NCI-H748 treated with DMSO at 0.1 percent for 48 hours (cell line): ENCODE measurements around the gene USP13.
A peak's percentile ranks its signal among the peaks of the same experiment; 100 is the strongest.
"Not testable (repeated sequence)": the region's sequence is repeated elsewhere in the genome, so short reads cannot be mapped to it uniquely, and the experiment has no call there.

Source experiments
- DNase-seq: peaks from one replicate; lab custom pipeline; 2025; lab: John Stamatoyannopoulos, UW

The USP13 gene

GRCh38 chr3:179652447-179653095 lies at the start of gene USP13:
TSS of gene USP13 (plus strand) at chr3:179653040. CDS start at chr3:179653226, 186 bp downstream.
- DNase-seq = peak; percentile 33

DNA sequence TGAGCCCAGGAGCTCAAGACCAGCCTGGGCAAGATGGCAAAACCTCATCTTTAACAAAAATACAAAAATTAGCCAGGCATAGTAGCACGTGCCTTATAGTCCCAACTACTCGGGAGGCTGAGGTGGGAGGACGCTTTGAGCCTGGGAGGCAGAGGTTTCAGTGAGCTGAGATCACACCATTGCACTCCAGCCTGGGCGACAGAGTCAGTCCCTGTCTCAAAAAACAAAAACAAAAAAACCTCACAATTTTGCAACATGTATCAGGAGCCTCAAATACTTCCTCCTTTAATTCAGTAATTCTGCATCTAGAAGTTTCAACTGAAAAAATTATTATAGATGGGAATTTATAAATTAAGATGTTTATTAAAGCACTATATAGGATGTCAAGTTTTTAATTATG lies 49.5 kb upstream of the USP13 start:
- no peak for DNase-seq

DNA sequence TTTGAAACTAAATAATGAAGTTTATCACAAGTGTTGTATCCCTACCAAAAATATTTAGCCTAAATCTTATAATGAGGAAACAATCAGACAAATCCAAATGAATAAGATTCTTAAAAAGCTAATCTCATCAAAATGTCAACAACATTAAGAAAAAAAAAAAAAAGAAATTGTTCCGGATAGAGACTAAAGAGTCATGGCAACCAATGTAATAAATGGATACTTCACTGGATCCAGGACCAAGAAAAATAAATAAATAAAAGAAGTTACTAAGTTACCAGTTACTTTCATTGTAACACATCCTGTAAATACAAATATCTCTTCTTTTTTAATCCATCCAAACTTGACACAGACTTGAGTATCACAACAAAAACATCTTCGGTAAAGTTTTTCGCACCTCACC lies 49.0 kb upstream of the USP13 start:
- no peak for DNase-seq

GRCh38 chr3:179604321-179605078 lies 48.3 kb upstream of the USP13 start, which contains the start of the genes MRPL47 and NDUFB5:
TSS of gene MRPL47 (minus strand) at chr3:179604638. CDS start at chr3:179604624, 14 bp downstream.
TSS of gene NDUFB5 (plus strand) at chr3:179604794. CDS start at chr3:179604816, 22 bp downstream.
- peak; percentile 79 for DNase-seq

GRCh38 chr3:179606534-179607085 lies 46.2 kb upstream of the USP13 start:
- DNase-seq = no peak

- DNase-seq = no peak
Measured at GRCh38 chr3:179608931-179609720, 43.7 kb upstream of the USP13 start.

GRCh38 chr3:179610066-179610465 lies 42.8 kb upstream of the USP13 start:
- DNase-seq = no peak

DNA sequence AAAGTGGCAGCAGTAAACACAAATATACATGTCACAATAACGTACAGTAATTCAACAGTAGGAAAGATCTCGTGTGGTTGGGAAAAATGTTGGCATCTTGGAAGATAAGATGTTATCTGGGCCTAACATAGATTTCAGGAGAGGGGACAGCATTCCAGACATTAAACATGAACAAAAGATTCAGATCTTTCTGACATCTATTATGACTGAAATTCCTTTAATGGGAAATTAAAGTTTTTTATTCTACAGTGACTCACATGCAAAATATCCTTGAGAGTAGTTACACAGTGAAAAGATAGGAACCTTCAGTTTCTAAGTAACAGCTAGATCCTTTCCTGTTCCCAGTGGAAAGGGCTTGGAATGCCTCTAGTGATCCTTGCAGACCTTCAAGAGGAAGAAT lies 39.0 kb upstream of the USP13 start:
- DNase-seq = no peak

- no peak for DNase-seq
Measured at GRCh38 chr3:179615458-179616173, 37.2 kb upstream of the USP13 start.

- no peak for DNase-seq
Measured at GRCh38 chr3:179622023-179622422, 30.8 kb upstream of the USP13 start.

DNA sequence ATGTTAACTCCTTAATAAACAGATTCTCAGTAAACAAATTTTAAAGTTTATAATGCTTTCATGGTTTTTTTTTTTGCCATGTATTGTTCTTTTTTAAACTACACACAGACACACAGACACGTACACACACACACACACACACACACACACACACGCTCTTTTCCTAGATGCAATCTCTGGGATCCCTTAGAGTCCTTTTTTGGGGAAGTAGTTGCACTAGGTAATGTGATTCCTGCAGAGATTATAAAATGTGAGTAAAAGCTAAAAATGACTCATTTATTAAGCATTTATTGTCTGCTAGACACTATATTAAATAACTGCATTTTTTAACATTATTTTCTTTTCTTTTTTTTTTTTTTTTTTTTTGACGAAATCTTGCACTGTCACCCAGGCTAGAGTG lies 28.4 kb upstream of the USP13 start:
- no peak for DNase-seq

DNA sequence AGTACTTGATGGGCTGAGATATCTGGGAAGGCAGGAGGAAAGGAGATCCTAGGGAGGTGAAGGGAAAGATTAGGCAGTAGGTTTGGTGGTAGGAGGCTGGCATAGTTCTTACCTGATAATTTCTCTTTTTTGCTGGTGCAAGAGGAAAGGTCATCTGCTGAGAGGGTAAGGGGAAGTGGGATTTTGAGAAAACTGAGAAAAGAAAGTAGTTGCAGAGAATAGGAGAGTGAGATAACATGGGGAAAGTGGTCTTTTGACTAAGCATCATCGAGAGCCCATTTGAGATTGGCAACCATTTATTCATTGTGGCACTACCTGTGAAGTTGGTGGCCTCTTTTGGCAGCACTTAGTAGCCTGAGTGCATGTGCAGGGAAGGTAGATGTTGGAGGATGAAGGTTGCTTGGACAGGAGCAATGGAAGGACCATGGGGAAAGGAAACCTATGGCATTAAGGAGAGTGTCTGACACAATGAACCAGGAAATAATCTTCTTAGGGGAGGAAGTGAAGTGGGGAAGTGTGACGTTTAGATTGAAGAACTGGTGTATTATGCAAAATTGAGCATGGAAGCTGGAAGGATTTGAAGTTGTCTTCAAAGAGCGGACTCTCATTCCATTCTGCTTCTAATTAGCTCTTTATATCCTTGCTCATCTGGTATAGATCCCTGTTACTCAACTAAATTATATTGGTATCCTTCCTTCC lies 21.9 kb upstream of the USP13 start:
- DNase-seq = no peak

DNA sequence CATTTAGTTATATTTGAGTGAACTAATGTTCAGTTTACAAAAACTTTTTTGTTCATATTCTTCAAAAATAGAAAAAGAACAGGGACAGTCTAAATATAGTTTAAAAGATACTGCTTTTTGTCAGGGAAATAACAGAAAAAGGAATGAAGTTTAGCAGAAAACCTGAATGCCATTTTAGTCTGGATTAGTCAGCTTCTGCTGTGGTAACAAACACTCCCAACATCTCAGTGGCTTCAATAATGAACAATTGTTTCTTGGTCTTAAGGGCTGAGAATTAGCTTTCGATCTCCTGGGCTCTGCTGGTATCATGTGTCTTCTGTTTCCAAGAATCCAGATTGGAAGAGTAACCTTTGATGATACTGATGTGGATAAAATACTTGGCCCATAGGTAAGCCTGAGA lies 12.4 kb upstream of the USP13 start:
- DNase-seq = no peak

DNA sequence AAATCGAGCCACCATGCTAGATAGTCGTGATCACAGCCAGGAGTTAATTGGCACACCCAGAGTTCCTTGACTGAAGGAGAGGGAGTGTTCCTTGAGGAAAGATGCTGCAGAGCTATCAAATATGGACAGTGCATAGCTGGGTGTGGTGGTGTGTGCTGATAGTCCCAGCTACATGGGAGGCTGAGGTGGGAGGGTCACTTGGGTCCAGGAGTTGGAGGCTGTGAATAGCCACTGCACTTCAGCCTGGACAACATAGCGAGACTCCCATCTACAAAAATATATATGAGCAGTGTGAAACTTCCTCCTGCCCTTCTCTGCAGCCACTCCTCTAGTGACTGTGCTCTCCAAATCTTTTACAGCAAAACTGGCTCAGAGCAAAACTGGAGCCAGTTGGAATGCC lies 10.0 kb upstream of the USP13 start:
- DNase-seq = no peak

- not testable (repeated sequence) for DNase-seq
Measured at GRCh38 chr3:179643837-179644236, 9.0 kb upstream of the USP13 start.

DNA sequence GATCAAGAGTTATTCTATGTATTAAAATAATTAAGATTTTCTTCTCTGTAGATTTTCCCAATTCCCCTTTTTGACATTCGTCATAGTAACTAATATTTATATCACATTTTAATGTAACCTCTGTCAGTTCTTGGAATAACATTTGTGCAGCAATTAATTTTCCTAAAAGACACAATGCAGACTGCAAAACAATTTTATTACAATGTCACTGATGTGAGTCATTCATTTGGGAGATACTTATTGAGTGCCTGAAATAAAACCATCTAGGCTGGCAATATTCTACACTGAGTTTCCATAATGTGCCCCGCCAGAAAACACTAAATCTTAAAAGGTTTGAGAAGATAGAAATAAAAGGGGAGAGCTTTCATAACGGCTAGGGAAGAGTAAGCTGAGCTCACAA lies 6.7 kb upstream of the USP13 start:
- DNase-seq = no peak

DNA sequence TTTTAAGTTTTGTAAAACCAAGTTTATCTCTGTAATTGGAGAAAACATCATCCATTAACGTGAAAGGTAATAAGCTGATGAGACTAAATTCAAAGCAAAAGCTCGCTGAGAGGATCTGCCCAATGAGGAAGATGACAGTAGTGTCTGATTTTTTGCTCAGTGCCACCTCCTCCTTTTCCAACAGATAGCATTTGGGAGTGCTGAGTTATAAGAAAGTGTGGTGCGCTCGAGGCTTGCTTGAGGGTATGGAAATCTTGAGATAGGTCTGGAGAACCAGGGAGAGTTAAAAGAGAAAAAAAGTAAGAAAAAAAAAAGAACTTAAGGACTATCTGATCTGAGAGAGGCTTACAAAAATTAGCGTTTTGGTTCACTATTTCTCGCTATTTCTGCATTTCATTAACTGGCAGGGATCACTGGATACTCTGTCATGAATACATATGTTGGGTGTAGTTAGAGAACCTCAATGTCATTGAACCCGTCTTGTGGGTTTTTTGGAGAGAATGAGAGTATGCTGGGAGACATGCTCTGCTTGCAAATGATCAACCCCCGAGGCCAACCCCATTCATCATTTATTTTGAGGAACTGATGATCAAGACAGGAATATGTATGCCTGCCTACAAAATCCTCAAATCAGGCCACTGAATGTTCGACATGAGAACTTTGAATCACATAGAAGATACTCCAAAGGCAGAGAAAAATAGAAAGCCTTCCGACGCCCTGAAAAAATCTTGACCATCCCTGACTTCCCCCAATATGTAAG lies 973 bp upstream of the USP13 start:
- no peak for DNase-seq

- DNase-seq = peak; percentile 31
Measured at GRCh38 chr3:179653096-179653797, 407 bp downstream of the USP13 start.

- DNase-seq = no peak
Measured at GRCh38 chr3:179655236-179655635, 2.4 kb downstream of the USP13 start.

DNA sequence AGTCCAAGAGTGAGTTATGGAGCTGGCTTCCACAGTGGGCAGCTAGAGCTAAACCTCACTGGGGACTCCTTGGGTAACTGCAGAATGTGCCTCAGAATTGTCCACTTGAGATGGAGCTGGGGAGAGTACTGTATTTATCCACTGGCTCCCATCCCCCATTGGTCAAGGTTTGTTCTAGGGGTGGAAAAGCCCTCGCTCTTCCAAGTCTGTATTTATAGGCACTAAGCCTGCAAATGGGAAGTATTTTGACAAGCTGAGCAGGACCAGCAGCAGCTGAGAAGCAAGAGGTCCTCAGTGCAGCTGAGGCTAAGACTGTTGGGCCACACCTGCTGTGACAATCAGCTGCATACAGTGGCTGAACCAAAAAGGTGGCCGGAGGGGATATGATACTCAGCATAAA lies 5.8 kb downstream of the USP13 start:
- no peak for DNase-seq
